Measurements from ENCODE around the gene NDUFS1.

DNA sequence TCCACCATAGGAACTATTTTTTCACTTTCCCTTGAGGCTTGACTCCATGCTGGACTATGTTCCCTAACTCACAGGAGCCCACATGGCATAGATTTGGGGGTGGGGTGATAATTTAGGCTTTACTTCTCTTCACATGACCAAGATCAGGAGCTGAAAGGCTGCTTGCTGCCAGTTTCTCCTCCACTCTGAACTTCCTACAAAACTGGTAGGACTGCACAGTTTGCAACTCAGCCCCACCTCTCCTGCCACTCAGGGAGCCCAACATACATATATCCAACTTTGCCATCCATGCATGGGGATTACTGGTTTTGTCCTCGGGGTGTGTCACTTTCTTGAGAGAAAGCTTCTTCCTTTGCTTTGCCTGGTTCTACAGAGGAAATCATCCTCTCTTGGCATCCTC, 87.4 kb downstream of the NDUFS1 start:
- TF ChIP-seq, protein P1, sequence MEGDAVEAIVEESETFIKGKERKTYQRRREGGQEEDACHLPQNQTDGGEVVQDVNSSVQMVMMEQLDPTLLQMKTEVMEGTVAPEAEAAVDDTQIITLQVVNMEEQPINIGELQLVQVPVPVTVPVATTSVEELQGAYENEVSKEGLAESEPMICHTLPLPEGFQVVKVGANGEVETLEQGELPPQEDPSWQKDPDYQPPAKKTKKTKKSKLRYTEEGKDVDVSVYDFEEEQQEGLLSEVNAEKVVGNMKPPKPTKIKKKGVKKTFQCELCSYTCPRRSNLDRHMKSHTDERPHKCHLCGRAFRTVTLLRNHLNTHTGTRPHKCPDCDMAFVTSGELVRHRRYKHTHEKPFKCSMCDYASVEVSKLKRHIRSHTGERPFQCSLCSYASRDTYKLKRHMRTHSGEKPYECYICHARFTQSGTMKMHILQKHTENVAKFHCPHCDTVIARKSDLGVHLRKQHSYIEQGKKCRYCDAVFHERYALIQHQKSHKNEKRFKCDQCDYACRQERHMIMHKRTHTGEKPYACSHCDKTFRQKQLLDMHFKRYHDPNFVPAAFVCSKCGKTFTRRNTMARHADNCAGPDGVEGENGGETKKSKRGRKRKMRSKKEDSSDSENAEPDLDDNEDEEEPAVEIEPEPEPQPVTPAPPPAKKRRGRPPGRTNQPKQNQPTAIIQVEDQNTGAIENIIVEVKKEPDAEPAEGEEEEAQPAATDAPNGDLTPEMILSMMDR (IDR thresholded peaks at IDR 0.05) = no peak
- TF ChIP-seq POLR2AphosphoS5 (IDR thresholded peaks at IDR 0.05) (no peak), POLR2A (IDR thresholded peaks at IDR 0.05; ENCODE audit: low read depth) (no peak)

Measured in esophagus muscularis mucosa (tissue), 3 donors.